ENCODE data around the gene SLC10A3.

The SLC10A3 gene

DNA sequence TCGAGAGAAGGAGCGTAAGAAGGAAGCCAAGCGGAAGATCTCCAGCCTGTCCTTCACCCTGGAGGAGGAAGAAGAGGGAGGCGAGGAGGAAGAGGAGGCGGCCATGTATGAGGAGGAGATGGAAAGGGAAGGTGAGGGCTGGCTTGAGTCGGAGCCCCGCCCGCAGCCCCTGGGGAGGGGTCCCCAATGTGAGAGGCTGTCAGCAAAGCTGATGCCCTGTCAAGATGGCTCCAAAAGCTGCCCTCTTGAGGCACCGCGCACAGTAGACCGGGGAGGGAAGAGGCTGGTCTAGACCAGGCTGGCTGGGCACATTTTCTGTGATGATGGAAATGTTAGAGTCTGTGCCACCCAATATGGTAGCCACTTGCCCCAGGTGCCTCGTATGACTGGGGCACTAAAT, 44.0 kb downstream of the SLC10A3 start:
- DNase-seq (ENCODE audit: low spot score in 2 of 2) (no peak), ATAC-seq (no peak)
- H3K9me3 Mint-ChIP-seq, result no peaks in the 10 kb centered on the region
- H3K4me3 Mint-ChIP-seq, result no peak overlapping the region
- peaks cover 25% of the 10 kb centered on the region for H3K4me1 Mint-ChIP-seq
- peak overlapping the region; percentile 81 for H3K27ac Mint-ChIP-seq
- peaks cover 62% of the 10 kb centered on the region for H3K36me3 Mint-ChIP-seq

DNA sequence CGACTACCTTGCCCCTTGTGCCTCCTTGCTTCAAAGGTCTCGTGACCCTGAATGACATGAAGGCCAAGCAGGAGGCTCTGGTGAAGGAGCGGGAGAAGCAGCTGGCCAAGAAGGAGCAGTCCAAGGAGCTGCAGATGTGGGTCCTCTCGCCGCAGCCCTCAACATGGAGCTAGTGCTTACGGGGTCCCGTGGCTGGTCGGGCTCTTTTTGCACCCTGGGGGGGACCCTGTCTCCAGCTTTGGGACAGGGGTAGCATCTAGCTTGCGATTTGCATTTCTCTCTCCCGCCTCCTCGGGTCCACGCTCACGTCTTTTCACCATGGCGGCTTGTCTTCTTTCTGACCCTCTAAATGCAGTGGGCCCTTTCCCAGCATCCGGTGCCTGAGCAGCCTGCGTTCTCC, 44.7 kb downstream of the SLC10A3 start:
- Mint-ChIP-seq H3K36me3 (peaks cover 66% of the 10 kb centered on the region), H3K4me3 (no peak overlapping the region)

DNA sequence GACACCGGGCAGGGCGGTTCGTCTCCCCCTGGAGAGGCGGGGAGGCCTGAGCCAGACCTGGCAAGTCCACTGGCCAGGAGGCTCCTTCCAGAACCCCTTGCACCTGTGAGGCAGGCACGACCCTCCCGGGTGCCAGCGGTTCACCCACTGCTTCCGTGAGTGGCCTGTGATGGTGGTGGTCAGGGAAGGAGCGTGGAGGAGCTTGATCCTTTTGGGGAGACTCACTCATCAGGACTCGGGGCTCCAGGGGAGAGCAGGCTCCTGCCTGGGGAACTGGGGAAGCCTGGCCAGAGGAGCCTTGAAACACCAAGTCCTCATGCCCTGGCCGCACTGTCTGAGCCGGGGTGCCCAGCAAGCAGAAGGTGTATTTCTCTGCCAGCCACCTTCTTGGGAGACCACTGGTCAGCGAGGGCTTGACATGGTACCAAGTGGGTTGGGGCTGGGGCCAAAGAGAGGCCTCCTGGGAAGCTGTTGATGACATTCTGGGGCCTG, 45.6 kb downstream of the SLC10A3 start:
- DNase-seq (ENCODE audit: low spot score in 2 of 2) (no peak), ATAC-seq (no peak)
- H3K4me3 Mint-ChIP-seq, result peak overlapping the region; percentile 70
- no peaks in the 10 kb centered on the region for H3K9me3 Mint-ChIP-seq
- H3K27ac Mint-ChIP-seq, result no peak overlapping the region
- H3K4me1 Mint-ChIP-seq, result peaks cover 37% of the 10 kb centered on the region
- peaks cover 66% of the 10 kb centered on the region for H3K36me3 Mint-ChIP-seq

More for the DNA sequence above, 44.7 kb downstream of the SLC10A3 start:
- Mint-ChIP-seq H3K27ac (peak overlapping the region; percentile 81), H3K4me1 (peaks cover 27% of the 10 kb centered on the region), H3K9me3 (no peaks in the 10 kb centered on the region)
- DNase-seq (ENCODE audit: low spot score in 2 of 2) (no peak), ATAC-seq (no peak)

GRCh38 chrX:154443992-154444754, 46.3 kb downstream of the SLC10A3 start, which contains the start of gene FAM50A:
TSS of gene FAM50A (plus strand) at chrX:154444141. CDS start at chrX:154444236, 95 bp downstream.
- H3K27ac Mint-ChIP-seq, result peak within 1 kb of the TSS; percentile 61

GRCh38 chrX:154443479-154443910, 46.9 kb downstream of the SLC10A3 start:
- Mint-ChIP-seq H3K4me3 (peak overlapping the region; percentile 70), H3K27ac (peak overlapping the region; percentile 61), H3K4me1 (peaks cover 43% of the 10 kb centered on the region), H3K9me3 (no peaks in the 10 kb centered on the region), H3K36me3 (peaks cover 68% of the 10 kb centered on the region)
- peak in 1 of 2 donors; percentile 52 for DNase-seq (ENCODE audit: low spot score in 2 of 2)
- peak; percentile 17 for ATAC-seq

More at GRCh38 chrX:154443992-154444754, 46.3 kb downstream of the SLC10A3 start, which contains the start of gene FAM50A:
- ATAC-seq (peak; percentile 91), DNase-seq (ENCODE audit: low spot score in 2 of 2) (peak; percentile 57 to 80)
- Mint-ChIP-seq H3K36me3 (peaks cover 64% of the 10 kb centered on the region), H3K9me3 (no peaks in the 10 kb centered on the region), H3K4me3 (peak within 1 kb of the TSS; percentile 70), H3K4me1 (peaks cover 39% of the 10 kb centered on the region)

DNA sequence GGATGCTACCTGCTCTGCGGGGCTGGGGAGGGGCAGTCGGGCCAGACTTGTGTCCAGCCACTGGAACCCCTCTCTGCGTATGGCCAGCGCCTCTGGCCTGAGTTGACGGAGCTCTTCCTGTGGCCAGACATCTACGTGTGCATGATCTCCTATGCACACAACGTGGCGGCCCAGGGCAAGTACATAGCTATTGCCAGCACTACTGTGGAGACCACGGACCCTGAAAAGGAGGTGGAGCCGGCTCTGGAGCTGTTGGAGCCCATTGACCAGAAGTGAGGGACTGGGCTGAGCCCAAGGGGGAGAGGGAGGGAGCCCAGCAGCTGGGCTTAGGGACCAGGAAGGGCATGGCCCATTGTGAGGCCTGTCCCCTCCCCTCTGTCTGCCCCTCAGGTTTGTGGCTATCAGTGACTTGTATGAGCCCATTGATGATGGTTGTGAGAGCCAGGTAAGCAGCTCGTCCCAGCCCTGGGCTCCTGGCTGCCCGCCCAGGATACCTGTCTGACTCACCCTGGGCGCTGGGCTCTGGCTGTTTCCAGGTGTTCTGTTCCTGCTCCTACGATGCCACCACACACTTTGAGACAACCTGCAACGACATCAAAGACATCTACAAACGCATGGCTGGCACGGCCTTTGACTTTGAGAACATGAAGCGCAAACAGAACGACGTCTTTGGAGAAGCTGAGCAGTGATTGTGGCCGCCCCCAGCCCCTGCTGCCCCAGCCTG, 48.3 kb downstream of the SLC10A3 start:
- Mint-ChIP-seq H3K27ac (no peak overlapping the region), H3K4me1 (peaks cover 48% of the 10 kb centered on the region), H3K9me3 (no peaks in the 10 kb centered on the region), H3K36me3 (peaks cover 68% of the 10 kb centered on the region), H3K4me3 (no peak overlapping the region)
- DNase-seq (ENCODE audit: low spot score in 2 of 2) (no peak), ATAC-seq (no peak)

DNA sequence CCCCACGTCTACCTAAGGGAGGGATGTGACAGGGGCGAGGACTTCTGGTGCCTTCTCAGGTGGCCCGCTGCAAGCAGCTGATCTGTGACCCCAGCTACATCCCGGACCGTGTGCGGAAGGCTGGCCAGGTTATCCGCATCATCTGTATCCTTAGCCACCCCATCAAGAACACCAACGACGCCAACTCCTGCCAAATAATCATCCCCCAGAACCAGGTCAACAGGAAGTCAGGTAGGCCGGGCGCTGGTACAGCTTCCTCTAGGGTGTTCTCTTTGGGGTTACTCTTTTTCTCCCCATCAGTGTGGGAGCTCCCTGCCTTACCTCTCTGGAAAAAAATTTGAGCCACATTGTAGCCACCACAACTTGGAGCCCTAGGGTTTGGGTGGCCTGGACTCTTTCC, 48.9 kb downstream of the SLC10A3 start:
- H3K4me1 Mint-ChIP-seq, result peaks cover 43% of the 10 kb centered on the region
- H3K4me3 Mint-ChIP-seq, result no peak overlapping the region
- no peaks in the 10 kb centered on the region for H3K9me3 Mint-ChIP-seq
- ATAC-seq (no peak), DNase-seq (ENCODE audit: low spot score in 2 of 2) (no peak)
- peaks cover 64% of the 10 kb centered on the region for H3K36me3 Mint-ChIP-seq
- H3K27ac Mint-ChIP-seq, result no peak overlapping the region

- Mint-ChIP-seq H3K27ac (no peak overlapping the region), H3K4me1 (peaks cover 44% of the 10 kb centered on the region)
Measured at GRCh38 chrX:154440623-154441357, 49.6 kb downstream of the SLC10A3 start.

GRCh38 chrX:154439841-154440240, 50.6 kb downstream of the SLC10A3 start:
- Mint-ChIP-seq H3K4me3 (no peak overlapping the region), H3K9me3 (no peaks in the 10 kb centered on the region), H3K36me3 (peaks cover 73% of the 10 kb centered on the region), H3K4me1 (peaks cover 44% of the 10 kb centered on the region), H3K27ac (no peak overlapping the region)
- ATAC-seq (no peak), DNase-seq (ENCODE audit: low spot score in 2 of 2) (no peak)

More at GRCh38 chrX:154440623-154441357, 49.6 kb downstream of the SLC10A3 start:
- no peak for ATAC-seq
- peaks cover 69% of the 10 kb centered on the region for H3K36me3 Mint-ChIP-seq
- no peak for DNase-seq (ENCODE audit: low spot score in 2 of 2)
- no peaks in the 10 kb centered on the region for H3K9me3 Mint-ChIP-seq
- H3K4me3 Mint-ChIP-seq, result no peak overlapping the region

- DNase-seq (ENCODE audit: low spot score in 2 of 2), result no peak
- Mint-ChIP-seq H3K4me3 (peak overlapping the region; percentile 82), H3K36me3 (peaks cover 71% of the 10 kb centered on the region), H3K9me3 (no peaks in the 10 kb centered on the region), H3K27ac (peak overlapping the region; percentile 84), H3K4me1 (peaks cover 39% of the 10 kb centered on the region)
- no peak for ATAC-seq
Measured at GRCh38 chrX:154437971-154438893, 52.2 kb downstream of the SLC10A3 start.

Measured in stimulated activated effector memory CD8-positive, alpha-beta T cell treated with anti-CD3 and anti-CD28 coated beads, Interleukin-12 subunit alpha, Interleukin-12 subunit beta, amount 100 ng/mL, for 72 hours (primary cell).